GM12875 (cell line): Measurements from ENCODE around the gene ZNF611.

Experiments
- H3K4me3 ChIP-seq: one replicate; pipeline ENCODE4 v1.5.1; 2011; ENCODE audit warnings: low read depth, low read length, control low read depth
- CTCF ChIP-seq: IDR thresholded peaks from 2 replicates; pipeline ENCODE4 v1.5.1; 2011; ENCODE audit warnings: low read depth, mild to moderate bottlenecking, control low read depth, inconsistent platforms, low read length, moderate library complexity, borderline replicate concordance; ENCODE audit not compliant: insufficient read depth

The ZNF611 gene

GRCh38 chr19:52665027-52665426 lies 69.8 kb downstream of the ZNF611 start:
- no peak for TF ChIP-seq CTCF
- no peak overlapping the region for H3K4me3 ChIP-seq

DNA sequence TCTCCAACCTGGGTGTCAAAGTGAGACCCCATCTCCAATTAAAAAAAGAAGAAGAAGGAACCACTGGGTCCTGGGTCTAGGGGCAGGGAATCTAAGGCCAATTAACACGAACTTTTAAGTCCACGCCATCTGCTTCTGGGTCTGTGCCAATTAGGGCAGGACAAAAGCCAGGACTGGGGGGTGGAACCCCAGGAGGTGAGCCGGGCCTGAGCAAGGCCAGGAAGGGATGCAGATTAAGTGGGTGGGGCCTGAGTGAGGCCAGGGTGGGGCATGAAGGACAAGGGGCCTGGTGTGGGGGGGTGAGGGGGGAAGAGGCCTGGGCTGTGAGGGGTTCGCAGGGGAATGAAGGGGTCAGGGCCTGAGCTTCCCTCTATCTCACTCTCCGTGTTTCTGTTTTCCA lies 70.4 kb downstream of the ZNF611 start:
- H3K4me3 ChIP-seq: no peak overlapping the region
- TF ChIP-seq CTCF: no peak

GRCh38 chr19:52662631-52663030 lies 72.2 kb downstream of the ZNF611 start:
- no peak overlapping the region for H3K4me3 ChIP-seq
- no peak for TF ChIP-seq CTCF

GRCh38 chr19:52660981-52661380 lies 73.9 kb downstream of the ZNF611 start:
- TF ChIP-seq CTCF: no peak
- H3K4me3 ChIP-seq: no peak overlapping the region

DNA sequence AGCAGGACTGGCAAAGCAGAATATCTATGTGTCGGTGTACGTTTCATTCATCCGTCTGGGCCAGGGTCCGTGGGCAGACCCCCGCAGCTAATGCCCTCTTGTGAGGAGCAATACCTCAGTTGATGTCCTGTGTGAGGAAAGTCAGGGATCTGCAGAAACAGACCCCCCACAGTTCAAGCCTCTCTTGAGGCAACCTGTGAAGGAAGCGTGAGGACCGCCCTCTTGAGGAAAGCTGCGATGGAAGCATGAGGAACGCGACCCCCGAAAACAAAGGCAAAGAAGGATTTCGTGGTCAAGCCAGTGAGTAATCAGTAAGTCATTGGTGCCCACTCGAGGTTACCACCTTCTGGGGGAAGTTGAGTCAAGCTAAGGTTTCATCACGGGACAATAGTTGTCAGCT lies 75.8 kb downstream of the ZNF611 start:
- no peak for TF ChIP-seq CTCF

DNA sequence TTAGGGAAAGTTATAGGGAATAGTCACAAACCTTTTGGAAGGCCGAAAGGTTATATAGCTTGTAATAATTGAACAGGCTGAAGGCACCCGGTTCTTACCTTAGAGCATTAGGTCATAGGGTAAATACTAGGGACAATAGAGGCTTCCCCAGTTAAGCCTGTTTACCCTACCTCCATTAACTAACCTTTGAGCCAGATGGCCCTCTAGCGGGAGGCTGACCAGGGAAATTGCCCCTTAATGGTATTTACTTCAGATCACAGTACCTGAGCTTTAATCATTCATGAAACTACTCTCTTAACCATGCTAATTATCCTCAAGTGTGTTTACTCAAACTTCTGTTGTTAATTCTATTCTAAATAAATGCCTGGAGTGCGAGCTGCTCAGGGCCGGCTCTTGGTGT lies 76.2 kb downstream of the ZNF611 start:
- no peak overlapping the region for H3K4me3 ChIP-seq
- no peak for TF ChIP-seq CTCF

More for the DNA sequence above, 75.8 kb downstream of the ZNF611 start:
- H3K4me3 ChIP-seq: no peak overlapping the region

DNA sequence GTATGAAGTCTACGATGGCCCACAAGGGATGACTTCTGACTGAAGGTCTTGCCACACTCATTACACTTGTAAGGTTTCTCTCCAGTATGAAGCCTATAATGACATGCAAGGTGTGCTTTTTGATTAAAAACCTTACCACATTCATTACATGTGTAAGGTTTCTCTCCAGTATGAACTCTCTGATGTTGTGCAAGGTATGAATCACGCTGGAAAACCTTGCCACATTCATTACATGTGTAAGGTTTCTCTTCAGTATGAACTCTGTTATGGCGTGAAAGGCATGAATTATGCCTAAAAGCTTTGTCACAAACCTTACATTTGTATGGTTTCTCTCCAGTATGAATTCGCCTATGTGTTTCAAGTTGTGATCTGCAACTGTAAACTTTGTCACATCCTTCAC lies 81.7 kb downstream of the ZNF611 start:
- no peak overlapping the region for H3K4me3 ChIP-seq
- no peak for TF ChIP-seq CTCF
